AG10803 (cell line): ENCODE data around the gene LITAFD.
A peak's percentile ranks its signal among the peaks of the same experiment; 100 is the strongest.
"Not testable (repeated sequence)": the region's sequence is repeated elsewhere in the genome, so short reads cannot be mapped to it uniquely, and the experiment has no call there.

Experiments used
- DNase-seq: peaks from one replicate; pipeline ENCODE4 v3.0.0; 2010; ENCODE audit warnings: low read depth
- H3K4me3 ChIP-seq: 2 replicates; pipeline ENCODE4 v1.5.1; 2011; ENCODE audit warnings: mild to moderate bottlenecking, low read length, control low read depth
- CTCF ChIP-seq: conservative IDR thresholded peaks from 2 replicates; pipeline ENCODE4 v1.5.1; 2011; ENCODE audit warnings: mild to moderate bottlenecking, low read length, control low read depth, inconsistent platforms

Gene LITAFD

GRCh38 chr16:8882041-8882617 lies at the start of gene LITAFD:
TSS of gene LITAFD (plus strand) at chr16:8882351. CDS start at chr16:8884356, 2,005 bp downstream.
- no peak for DNase-seq
- TF ChIP-seq CTCF = no peak
- H3K4me3 ChIP-seq = no peak within 1 kb of the TSS

- TF ChIP-seq CTCF = no peak
- DNase-seq = no peak
These were observed 49.4 kb upstream of the LITAFD start for GRCh38 chr16:8832717-8833105.

GRCh38 chr16:8836797-8837196 lies 45.4 kb upstream of the LITAFD start:
- H3K4me3 ChIP-seq, DNase-seq: not testable (repeated sequence)

More at GRCh38 chr16:8832717-8833105, 49.4 kb upstream of the LITAFD start:
- no peak overlapping the region for H3K4me3 ChIP-seq

- H3K4me3 ChIP-seq, DNase-seq: not testable (repeated sequence)
These were observed 44.6 kb upstream of the LITAFD start for GRCh38 chr16:8837594-8837993.

- DNase-seq = peak; percentile 41
- H3K4me3 ChIP-seq = not testable (repeated sequence)
These were observed 40.1 kb upstream of the LITAFD start for GRCh38 chr16:8842016-8842415.

- H3K4me3 ChIP-seq = not testable (repeated sequence)
- DNase-seq = peak; percentile 57
These were observed 38.9 kb upstream of the LITAFD start for GRCh38 chr16:8843296-8843695.

- no peak for TF ChIP-seq CTCF
- no peak overlapping the region for H3K4me3 ChIP-seq
- DNase-seq = no peak
These were observed 36.4 kb upstream of the LITAFD start for GRCh38 chr16:8845699-8846298.

GRCh38 chr16:8846401-8846932 lies 35.7 kb upstream of the LITAFD start:
- no peak for DNase-seq
- no peak for TF ChIP-seq CTCF
- no peak overlapping the region for H3K4me3 ChIP-seq

GRCh38 chr16:8847145-8847544 lies 35.0 kb upstream of the LITAFD start:
- DNase-seq = no peak
- H3K4me3 ChIP-seq = no peak overlapping the region
- TF ChIP-seq CTCF = no peak
